Stimulated activated CD4-positive, alpha-beta T cell treated with anti-CD3 and anti-CD28 coated beads, Interleukin-12 subunit alpha, Interleukin-12 subunit beta, amount 100 ng/mL, for 24 hours (primary cell): ENCODE results near the gene BAHCC1.

Source experiments
- DNase-seq, 2 experiments: peaks; one replicate each; pipeline ENCODE4 v3.0.0-alpha.2; 2020; ENCODE audit warnings: low read depth in 2 of 2

The BAHCC1 gene

GRCh38 chr17:81443269-81443668 is 48.0 kb downstream of the BAHCC1 start:
- no peak for DNase-seq

- DNase-seq, result no peak
Measured at GRCh38 chr17:81444610-81445339, 49.5 kb downstream of the BAHCC1 start.

- DNase-seq, result no peak
Measured at GRCh38 chr17:81445642-81446503, 50.6 kb downstream of the BAHCC1 start.

- no peak for DNase-seq
Measured at GRCh38 chr17:81447331-81447933, 52.2 kb downstream of the BAHCC1 start.

- no peak for DNase-seq
Measured at GRCh38 chr17:81448442-81448841, 53.2 kb downstream of the BAHCC1 start.

GRCh38 chr17:81448950-81449349 is 53.7 kb downstream of the BAHCC1 start:
- DNase-seq, result no peak

- DNase-seq, result no peak
Measured at GRCh38 chr17:81449351-81449750, 54.1 kb downstream of the BAHCC1 start.

GRCh38 chr17:81451823-81452222 is 56.6 kb downstream of the BAHCC1 start:
- DNase-seq, result no peak

- no peak for DNase-seq
Measured at GRCh38 chr17:81452551-81452950, 57.3 kb downstream of the BAHCC1 start.

GRCh38 chr17:81453076-81453475 is 57.8 kb downstream of the BAHCC1 start:
- DNase-seq, result no peak

GRCh38 chr17:81453712-81454111 is 58.5 kb downstream of the BAHCC1 start:
- no peak for DNase-seq

- DNase-seq, result no peak
Measured at GRCh38 chr17:81454473-81454872, 59.2 kb downstream of the BAHCC1 start.

GRCh38 chr17:81455387-81455786 is 60.1 kb downstream of the BAHCC1 start:
- no peak for DNase-seq

- DNase-seq, result no peak
Measured at GRCh38 chr17:81456091-81456490, 60.8 kb downstream of the BAHCC1 start.

- DNase-seq, result no peak
Measured at GRCh38 chr17:81456798-81457197, 61.5 kb downstream of the BAHCC1 start.

GRCh38 chr17:81457401-81457800 is 62.1 kb downstream of the BAHCC1 start:
- DNase-seq, result no peak

- no peak for DNase-seq
Measured at GRCh38 chr17:81457917-81458555, 62.8 kb downstream of the BAHCC1 start.

- DNase-seq, result no peak
Measured at GRCh38 chr17:81458628-81459027, 63.4 kb downstream of the BAHCC1 start.

- no peak for DNase-seq
Measured at GRCh38 chr17:81459224-81459623, 64.0 kb downstream of the BAHCC1 start.

GRCh38 chr17:81459864-81460263 is 64.6 kb downstream of the BAHCC1 start:
- DNase-seq, result no peak

- no peak for DNase-seq
Measured at GRCh38 chr17:81460856-81461460, 65.7 kb downstream of the BAHCC1 start.
